WERI-Rb-1 (cell line): ENCODE results near the gene RRP1B.

Source experiments
- DNase-seq: peaks from one replicate; pipeline ENCODE4 v3.0.0-alpha.2; 2020
- H3K27ac ChIP-seq: fragments of 250-450 bp; sonication (Bioruptor Pico); 2 replicates; pipeline ENCODE4 v1.5.1; 2020; ENCODE audit warnings: mild to moderate bottlenecking, moderate library complexity
- H3K27me3 ChIP-seq: fragments of 250-450 bp; sonication (Bioruptor Pico); 2 replicates; pipeline ENCODE4 v1.5.1; 2021; ENCODE audit warnings: mild to moderate bottlenecking, low read depth, moderate library complexity; ENCODE audit not compliant: insufficient read depth, severe bottlenecking
- H3K36me3 ChIP-seq: fragments of 250-450 bp; sonication (Bioruptor Pico); 2 replicates; pipeline ENCODE4 v1.5.1; 2020; ENCODE audit warnings: mild to moderate bottlenecking, moderate library complexity
- H3K4me3 ChIP-seq: 2 replicates; pipeline ENCODE4 v1.5.1; 2011; ENCODE audit warnings: low read depth, mild to moderate bottlenecking, control low read depth, low read length
- H3K9me3 ChIP-seq: fragments of 250-450 bp; sonication (Bioruptor Pico); 2 replicates; pipeline ENCODE4 v1.5.1; 2021; ENCODE audit warnings: mild to moderate bottlenecking, moderate library complexity; ENCODE audit not compliant: severe bottlenecking
- TF ChIP-seq, protein P1 (sequence below): IDR thresholded peaks from 2 replicates; pipeline ENCODE4 v1.5.1; 2011; ENCODE audit warnings: low read depth, mild to moderate bottlenecking, control low read depth, inconsistent platforms, low read length

RRP1B gene

DNA sequence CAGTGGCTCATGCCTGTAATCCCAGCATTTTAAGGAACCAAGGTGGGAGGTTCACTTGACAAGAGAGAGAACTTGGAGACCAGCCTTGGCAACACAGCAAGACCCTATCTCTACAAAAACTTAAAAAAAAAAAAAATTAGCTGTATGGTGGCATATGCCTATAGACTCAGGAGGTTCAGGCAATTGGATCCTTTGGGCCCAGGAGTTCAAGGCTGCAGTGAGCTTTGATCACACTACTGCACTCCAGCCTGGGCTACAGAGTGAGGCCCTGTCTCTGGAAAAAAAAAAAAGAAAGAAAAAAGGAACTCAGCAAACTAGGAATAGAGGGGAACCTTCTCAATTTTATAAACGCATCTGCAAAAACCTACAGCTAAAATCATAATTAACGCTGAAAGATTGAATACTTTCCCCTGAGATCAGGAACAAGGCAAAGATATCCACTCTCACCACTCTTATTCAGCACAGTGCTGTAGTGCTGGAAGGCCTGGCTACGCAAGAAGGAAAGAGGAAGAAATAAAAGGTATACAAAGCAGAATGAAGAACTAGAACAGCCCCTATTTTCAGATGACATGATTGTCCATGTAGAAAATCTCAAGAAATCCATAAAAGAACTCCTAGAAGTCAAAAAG, 21.7 kb upstream of the RRP1B start:
- TF ChIP-seq, protein P1, sequence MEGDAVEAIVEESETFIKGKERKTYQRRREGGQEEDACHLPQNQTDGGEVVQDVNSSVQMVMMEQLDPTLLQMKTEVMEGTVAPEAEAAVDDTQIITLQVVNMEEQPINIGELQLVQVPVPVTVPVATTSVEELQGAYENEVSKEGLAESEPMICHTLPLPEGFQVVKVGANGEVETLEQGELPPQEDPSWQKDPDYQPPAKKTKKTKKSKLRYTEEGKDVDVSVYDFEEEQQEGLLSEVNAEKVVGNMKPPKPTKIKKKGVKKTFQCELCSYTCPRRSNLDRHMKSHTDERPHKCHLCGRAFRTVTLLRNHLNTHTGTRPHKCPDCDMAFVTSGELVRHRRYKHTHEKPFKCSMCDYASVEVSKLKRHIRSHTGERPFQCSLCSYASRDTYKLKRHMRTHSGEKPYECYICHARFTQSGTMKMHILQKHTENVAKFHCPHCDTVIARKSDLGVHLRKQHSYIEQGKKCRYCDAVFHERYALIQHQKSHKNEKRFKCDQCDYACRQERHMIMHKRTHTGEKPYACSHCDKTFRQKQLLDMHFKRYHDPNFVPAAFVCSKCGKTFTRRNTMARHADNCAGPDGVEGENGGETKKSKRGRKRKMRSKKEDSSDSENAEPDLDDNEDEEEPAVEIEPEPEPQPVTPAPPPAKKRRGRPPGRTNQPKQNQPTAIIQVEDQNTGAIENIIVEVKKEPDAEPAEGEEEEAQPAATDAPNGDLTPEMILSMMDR: no peak
- H3K4me3 ChIP-seq: no peak overlapping the region
- no peaks in the 10 kb centered on the region for H3K27me3 ChIP-seq
- H3K27ac ChIP-seq: no peak overlapping the region
- H3K9me3 ChIP-seq: no peaks in the 10 kb centered on the region
- no peak for DNase-seq
- H3K36me3 ChIP-seq: peaks cover 4% of the 10 kb centered on the region

DNA sequence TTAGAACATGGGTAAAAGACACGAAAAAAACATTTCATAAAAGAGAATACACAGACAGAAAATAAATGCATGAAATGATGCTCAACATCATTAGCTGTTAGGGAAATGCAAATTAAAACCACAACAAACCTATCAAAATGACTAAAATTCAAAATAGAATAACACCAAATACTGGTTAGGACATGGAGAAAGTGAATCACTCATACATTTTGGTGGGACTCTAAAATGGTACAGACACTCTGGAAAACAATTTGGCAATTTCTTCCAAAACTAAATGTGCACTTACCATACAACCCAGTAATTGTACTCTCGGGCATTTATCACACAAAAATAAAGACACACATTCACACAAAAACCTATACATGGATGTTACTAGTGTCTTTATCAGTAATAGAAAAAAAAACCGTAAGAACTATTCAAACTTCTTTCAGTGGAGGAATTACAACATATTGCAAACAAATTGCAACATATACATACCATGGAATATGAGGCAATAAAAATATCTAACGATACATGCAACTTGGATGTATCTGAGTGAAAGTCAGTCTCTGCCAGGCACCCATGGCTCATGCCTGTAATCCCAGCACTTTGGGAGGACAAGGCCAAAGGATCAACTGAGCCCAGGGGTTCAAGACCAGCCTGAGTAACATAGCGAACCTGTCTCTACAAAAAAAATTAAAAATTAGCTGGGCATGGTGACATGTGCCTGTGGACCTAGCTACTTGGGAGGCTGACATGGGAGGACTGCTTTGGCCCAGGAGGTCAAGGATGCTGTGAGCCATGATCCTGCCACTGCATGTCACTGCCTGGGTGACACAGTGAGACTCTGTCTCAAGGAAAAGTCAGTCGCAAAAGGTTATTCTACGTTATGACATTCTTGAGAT, 19.6 kb upstream of the RRP1B start:
- H3K9me3 ChIP-seq: no peaks in the 10 kb centered on the region
- TF ChIP-seq, protein P1: no peak
- no peak overlapping the region for H3K27ac ChIP-seq
- DNase-seq: no peak
- peaks cover 4% of the 10 kb centered on the region for H3K36me3 ChIP-seq
- H3K4me3 ChIP-seq: no peak overlapping the region
- H3K27me3 ChIP-seq: no peaks in the 10 kb centered on the region

DNA sequence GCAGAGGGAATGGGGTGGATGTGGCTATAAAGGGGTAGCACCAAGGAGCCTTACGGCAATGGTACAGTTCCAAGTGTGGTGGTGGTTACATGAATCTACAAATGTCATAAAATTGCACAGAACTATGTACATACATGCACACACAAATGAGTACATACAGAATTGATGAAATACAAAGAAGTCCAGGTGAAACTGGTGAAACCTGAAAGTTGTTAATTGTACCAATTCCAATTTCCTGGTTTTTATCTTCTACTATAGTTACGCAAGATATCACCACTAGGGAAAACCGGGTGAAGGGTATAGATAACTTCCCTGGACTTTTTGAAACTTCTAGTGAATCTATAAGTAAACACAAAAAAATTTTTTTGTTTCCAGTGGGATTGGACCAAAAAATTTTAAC, 19.0 kb upstream of the RRP1B start:
- Histone ChIP-seq H3K36me3 (peaks cover 4% of the 10 kb centered on the region), H3K4me3 (no peak overlapping the region), H3K27ac (no peak overlapping the region), H3K27me3 (no peaks in the 10 kb centered on the region), H3K9me3 (no peaks in the 10 kb centered on the region)
- TF ChIP-seq, protein P1: no peak
- no peak for DNase-seq

DNA sequence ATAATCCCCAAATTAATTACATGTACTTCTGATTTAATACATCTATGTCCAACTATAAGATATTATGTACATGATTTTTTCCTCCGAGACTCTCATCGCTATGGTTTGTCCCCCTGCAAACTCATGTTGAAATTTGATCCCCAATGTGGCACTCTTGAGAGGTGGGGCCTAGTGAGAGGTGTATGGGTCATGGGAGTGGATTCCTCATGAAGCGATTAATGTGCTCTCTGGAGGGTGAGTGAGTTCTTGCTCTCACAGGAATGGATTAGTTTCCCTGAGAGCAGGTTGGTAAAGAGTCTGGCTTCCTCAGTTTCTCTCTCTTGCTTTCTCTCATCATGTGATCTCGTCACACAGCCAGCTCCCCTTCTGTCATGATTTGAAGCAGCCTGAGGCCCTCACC, 16.2 kb upstream of the RRP1B start:
- Histone ChIP-seq H3K27ac (no peak overlapping the region), H3K9me3 (no peaks in the 10 kb centered on the region), H3K4me3 (no peak overlapping the region), H3K27me3 (no peaks in the 10 kb centered on the region), H3K36me3 (peaks cover 4% of the 10 kb centered on the region)
- DNase-seq: no peak
- TF ChIP-seq, protein P1: no peak

DNA sequence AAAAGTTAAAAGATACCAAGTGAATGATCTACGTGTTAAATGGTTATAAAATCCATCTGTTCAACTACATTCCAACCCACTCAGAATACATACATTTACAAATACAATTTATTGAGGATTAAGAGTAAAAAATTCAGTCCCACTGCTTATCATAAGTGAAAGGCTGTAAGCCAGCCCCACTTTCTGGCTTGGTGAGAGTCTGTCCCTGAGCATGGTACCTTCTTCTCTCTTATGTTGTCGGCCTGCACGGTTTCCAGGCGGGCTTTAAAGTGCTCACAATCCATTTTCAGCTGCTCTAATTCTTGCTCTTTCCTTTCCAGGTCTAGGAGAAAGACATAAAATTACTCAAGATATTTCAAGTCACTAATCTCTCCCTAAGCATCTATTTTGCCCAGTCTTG, 15.3 kb upstream of the RRP1B start:
- no peak overlapping the region for H3K27ac ChIP-seq
- H3K27me3 ChIP-seq: no peaks in the 10 kb centered on the region
- no peaks in the 10 kb centered on the region for H3K9me3 ChIP-seq
- H3K4me3 ChIP-seq: no peak overlapping the region
- DNase-seq: no peak
- TF ChIP-seq, protein P1: no peak
- peaks cover 4% of the 10 kb centered on the region for H3K36me3 ChIP-seq
